GM12864 (cell line): ENCODE results near the gene IQCF6.
A peak's percentile ranks its signal among the peaks of the same experiment; 100 is the strongest.

Experiments
- DNase-seq: peaks from one replicate; pipeline ENCODE4 v3.0.0-alpha.2; 2011; ENCODE audit warnings: low read depth
- H3K4me3 ChIP-seq: 2 replicates; pipeline ENCODE4 v1.5.1; 2011; ENCODE audit warnings: mild to moderate bottlenecking, low read depth, low read length, control low read depth
- CTCF ChIP-seq: IDR thresholded peaks from 2 replicates; pipeline ENCODE4 v1.5.1; 2011; ENCODE audit warnings: low read depth, mild to moderate bottlenecking, moderate library complexity, low read length, control low read depth, inconsistent platforms; ENCODE audit errors: missing control alignments

IQCF6 gene

GRCh38 chr3:51814034-51814433, 35.0 kb upstream of the IQCF6 start:
- H3K4me3 ChIP-seq = no peak overlapping the region
- TF ChIP-seq CTCF = no peak
- no peak for DNase-seq

GRCh38 chr3:51813539-51813938, 34.5 kb upstream of the IQCF6 start:
- no peak for DNase-seq
- no peak overlapping the region for H3K4me3 ChIP-seq
- no peak for TF ChIP-seq CTCF

DNA sequence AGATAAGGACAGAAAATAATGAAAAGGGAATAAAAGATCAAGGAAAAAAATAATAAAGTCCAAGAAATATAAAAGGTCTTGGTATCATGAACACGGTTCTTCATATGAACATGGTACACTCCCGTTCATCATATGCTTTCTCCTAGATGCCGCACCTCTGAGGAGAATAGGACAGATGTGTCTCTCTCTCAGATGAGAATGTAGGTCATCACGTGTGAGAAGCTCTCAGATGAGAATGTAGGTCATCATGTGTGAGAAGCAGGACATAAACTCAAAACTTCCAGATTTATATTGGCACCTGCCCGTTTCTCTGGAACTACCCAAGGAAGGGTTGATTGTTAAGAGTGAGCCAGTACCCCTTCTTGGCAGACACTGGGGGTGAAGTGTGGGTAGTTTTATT, 29.9 kb upstream of the IQCF6 start:
- no peak for DNase-seq
- no peak overlapping the region for H3K4me3 ChIP-seq
- no peak for TF ChIP-seq CTCF

DNA sequence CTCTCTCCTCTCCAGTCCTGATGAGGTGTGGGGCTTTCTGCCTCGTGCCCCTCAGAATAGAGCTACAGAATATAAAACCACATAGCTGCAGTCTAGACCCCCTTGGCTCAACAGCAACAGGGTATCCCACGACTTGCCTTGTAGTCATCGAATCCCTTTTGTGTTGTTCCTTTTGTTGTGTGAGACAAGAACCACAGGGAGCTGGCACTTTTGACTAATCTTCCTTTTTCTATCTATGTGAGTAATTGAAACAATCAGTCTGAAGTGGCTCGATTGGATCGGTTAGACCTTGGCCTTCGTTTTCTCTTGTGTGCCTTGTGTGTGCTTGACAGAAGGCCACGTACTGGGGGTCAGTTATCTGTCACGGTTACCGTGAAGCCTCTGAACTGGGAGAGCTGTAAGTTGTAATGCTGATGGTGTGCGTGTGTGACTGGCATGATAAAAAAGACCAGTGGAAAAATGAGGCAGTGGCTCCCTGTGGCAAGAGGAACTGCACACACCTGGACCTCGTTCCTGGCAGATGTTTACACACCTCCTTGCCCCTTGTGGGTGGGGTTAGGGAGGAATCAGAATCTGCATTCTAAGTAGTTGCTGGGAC, 23.2 kb upstream of the IQCF6 start:
- no peak for TF ChIP-seq CTCF
- DNase-seq = no peak

GRCh38 chr3:51800750-51801125, 21.7 kb upstream of the IQCF6 start:
- no peak for DNase-seq
- no peak overlapping the region for H3K4me3 ChIP-seq
- TF ChIP-seq CTCF = no peak

More for the DNA sequence above, 23.2 kb upstream of the IQCF6 start:
- no peak overlapping the region for H3K4me3 ChIP-seq

GRCh38 chr3:51799879-51800749, 21.1 kb upstream of the IQCF6 start:
- no peak for DNase-seq
- peak; percentile 77 for TF ChIP-seq CTCF
- H3K4me3 ChIP-seq = no peak overlapping the region
